Measurements from ENCODE around the gene NT5DC3. TPM values are rescaled to one million over a fixed set of nuclear protein-coding genes. Genes with fewer than 3 reads are reported as not detected.

NT5DC3 gene
- total RNA-seq, 4 donors from 2014 or later, result 4.7 to 32.2 (median 5.8) TPM

DNA sequence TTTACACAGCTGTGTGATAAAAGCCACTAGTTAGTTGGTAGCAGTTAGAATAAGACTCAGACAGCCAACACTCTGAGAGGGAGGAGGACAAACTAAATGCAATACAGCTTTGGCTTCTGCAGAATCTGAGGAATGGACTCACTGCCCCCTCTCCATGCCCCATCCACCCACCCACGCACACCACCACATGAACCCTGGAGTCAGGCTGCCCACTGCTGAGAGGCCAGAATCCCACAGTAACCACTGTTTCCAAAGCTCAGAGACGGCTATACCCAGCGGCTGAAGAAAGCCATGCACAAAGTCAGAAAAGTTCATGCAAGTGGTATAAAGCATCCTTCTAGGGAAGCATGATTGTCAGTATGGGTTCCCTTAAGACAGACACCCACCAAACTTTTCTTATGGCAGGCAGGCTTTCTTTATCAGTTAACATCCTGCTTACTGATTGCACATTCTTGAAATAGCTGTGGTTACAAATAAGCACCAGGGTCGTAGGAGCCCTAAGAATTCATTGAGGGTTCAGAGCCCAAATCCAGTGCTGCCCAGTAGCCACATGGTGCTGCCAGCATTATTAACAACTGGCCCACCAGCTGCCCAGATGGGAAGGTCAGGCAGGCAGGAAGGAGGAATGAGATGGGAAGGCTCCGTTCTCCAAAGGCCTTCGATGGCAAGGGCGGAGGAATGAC, 61.5 kb downstream of the NT5DC3 start:
- peaks cover 0 to 7% (median 0%) of the 10 kb centered on the region in 3 donors for H3K4me1 ChIP-seq
- H3K4me3 ChIP-seq, result no peak overlapping the region
- 81% methylated on average over 5 to 6 of the region's 7 CpGs for WGBS, 2 donors
- no peaks in the 10 kb centered on the region for H3K27me3 ChIP-seq
- DNase-seq, result no peak
- H3K27ac ChIP-seq, result no peak overlapping the region
- intact Hi-C loops (cut with DNase I), result no loop called here
- peaks cover 0 to 90% (median 0%) of the 10 kb centered on the region in 3 donors for H3K36me3 ChIP-seq
- H3K9me3 ChIP-seq, result no peaks in the 10 kb centered on the region
- TF ChIP-seq POLR2A (IDR thresholded peaks at IDR 0.05), result no peak
- TF ChIP-seq, protein P1, sequence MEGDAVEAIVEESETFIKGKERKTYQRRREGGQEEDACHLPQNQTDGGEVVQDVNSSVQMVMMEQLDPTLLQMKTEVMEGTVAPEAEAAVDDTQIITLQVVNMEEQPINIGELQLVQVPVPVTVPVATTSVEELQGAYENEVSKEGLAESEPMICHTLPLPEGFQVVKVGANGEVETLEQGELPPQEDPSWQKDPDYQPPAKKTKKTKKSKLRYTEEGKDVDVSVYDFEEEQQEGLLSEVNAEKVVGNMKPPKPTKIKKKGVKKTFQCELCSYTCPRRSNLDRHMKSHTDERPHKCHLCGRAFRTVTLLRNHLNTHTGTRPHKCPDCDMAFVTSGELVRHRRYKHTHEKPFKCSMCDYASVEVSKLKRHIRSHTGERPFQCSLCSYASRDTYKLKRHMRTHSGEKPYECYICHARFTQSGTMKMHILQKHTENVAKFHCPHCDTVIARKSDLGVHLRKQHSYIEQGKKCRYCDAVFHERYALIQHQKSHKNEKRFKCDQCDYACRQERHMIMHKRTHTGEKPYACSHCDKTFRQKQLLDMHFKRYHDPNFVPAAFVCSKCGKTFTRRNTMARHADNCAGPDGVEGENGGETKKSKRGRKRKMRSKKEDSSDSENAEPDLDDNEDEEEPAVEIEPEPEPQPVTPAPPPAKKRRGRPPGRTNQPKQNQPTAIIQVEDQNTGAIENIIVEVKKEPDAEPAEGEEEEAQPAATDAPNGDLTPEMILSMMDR (IDR thresholded peaks at IDR 0.05), result no peak

DNA sequence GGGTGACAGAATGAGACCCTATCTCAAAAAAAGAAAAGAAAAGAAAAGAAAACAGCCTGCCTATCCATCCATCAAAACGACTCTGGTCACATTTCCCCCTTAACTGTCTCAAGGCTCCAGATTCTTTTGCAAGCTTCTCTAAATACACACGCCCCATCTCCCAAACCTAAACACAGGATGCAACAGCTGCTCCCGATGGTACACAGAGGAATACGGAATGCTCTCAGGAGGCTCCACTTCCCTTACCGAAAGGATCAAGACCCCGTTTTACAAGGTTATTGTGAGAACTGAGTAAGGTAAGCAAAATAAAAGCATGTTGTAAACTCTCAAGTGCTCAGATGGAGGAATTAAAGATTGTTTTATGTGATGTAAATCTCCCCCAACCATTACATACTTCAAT, 62.3 kb downstream of the NT5DC3 start:
- Histone ChIP-seq H3K27me3 (no peaks in the 10 kb centered on the region), H3K9me3 (no peaks in the 10 kb centered on the region), H3K4me3 (no peak overlapping the region), H3K36me3 (peaks cover 0 to 82% (median 0%) of the 10 kb centered on the region in 3 donors), H3K27ac (no peak overlapping the region), H3K4me1 (peaks cover 0 to 4% (median 0%) of the 10 kb centered on the region in 3 donors)
- TF ChIP-seq POLR2A (IDR thresholded peaks at IDR 0.05), result no peak
- 72 to 74% methylated on average over 5 to 6 of the region's 6 CpGs for WGBS, 2 donors
- DNase-seq, result no peak
- intact Hi-C loops (cut with DNase I), result no loop called here

DNA sequence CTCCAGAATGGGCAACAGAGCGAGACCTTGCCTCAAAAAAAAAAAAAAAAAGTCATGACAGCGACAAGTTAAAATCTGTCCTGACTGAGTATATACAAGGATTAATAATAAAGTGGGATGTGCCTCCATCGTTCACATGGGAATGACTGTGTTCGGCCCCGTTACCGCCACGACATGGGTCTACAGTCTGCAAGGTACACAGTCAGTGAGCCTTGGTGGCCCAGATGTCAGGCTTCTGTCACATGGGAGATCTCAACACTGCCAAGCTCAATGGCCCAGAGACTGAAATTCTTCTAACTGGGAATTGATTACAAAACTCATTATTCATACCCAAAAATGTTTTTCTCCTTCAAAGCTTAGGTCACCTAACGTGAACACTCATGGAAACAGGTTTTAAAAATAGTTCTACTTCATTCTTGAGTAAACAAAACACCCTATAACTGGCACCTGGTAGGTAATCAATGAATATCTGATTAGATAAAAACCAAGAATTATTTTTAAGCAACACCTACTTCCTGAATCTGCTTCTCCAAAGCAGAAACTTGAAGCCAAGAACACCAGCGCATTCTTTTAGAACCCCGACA, 66.0 kb downstream of the NT5DC3 start:
- TF ChIP-seq, protein P1 (IDR thresholded peaks at IDR 0.05), result no peak
- no peak for TF ChIP-seq POLR2A (IDR thresholded peaks at IDR 0.05)
- DNase-seq, result no peak
- Histone ChIP-seq H3K4me3 (no peak overlapping the region), H3K36me3 (peaks cover 0 to 51% (median 0%) of the 10 kb centered on the region in 3 donors), H3K4me1 (peaks cover 0 to 18% (median 0%) of the 10 kb centered on the region in 3 donors), H3K9me3 (no peaks in the 10 kb centered on the region), H3K27ac (no peak overlapping the region), H3K27me3 (no peaks in the 10 kb centered on the region)
- intact Hi-C loops (cut with DNase I), result no loop called here
- WGBS, 2 donors, result 88 to 92% methylated on average over 10 of the region's 10 CpGs

DNA sequence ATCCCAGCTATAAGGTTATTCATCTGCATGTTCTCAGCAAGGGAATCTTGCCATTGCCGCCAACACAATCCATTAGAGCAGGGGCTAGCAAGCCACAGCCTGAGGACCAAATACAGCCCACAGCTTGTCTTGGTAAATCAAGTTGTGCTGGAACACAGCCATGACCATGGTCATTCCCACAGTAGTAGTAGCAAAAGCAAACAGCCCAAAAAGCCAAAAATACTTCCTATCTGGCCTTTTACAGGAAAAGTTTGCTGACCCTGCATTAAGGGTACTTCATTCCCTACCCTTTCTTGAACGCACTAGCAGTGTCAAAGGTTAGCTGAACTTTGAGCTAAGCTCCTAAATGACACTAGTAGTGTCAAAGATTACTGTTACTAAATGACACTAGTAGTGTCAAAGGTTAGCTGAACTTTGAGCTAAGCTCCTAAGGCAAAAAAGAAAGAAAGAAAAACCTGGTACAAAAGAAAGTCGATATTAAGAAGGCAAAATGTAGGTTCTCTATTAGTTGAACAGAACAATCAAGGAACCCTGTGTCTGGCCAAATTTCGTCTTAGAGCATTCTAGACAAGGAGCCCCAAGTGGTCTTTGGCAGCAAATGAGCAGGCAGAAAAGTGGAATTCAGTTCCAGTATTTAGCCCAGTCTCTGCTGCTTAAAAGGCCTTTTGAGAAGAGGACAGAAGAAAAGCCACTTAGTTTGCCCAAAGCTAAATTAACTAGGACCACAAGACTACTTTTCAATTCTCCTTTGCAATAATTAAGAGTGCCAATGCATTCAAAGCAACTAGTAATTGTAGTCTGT, 67.7 kb downstream of the NT5DC3 start:
- Histone ChIP-seq H3K27ac (no peak overlapping the region), H3K36me3 (peaks cover 0 to 33% (median 0%) of the 10 kb centered on the region in 3 donors), H3K4me1 (peaks cover 0 to 18% (median 0%) of the 10 kb centered on the region in 3 donors), H3K4me3 (no peak overlapping the region), H3K9me3 (no peaks in the 10 kb centered on the region), H3K27me3 (no peaks in the 10 kb centered on the region)
- intact Hi-C loops (cut with DNase I), result no loop called here
- TF ChIP-seq, protein P1 (IDR thresholded peaks at IDR 0.05), result no peak
- TF ChIP-seq POLR2A (IDR thresholded peaks at IDR 0.05), result no peak
- no peak for DNase-seq
- WGBS, 2 donors, result 69 to 79% methylated on average over 2 to 4 of the region's 4 CpGs

DNA sequence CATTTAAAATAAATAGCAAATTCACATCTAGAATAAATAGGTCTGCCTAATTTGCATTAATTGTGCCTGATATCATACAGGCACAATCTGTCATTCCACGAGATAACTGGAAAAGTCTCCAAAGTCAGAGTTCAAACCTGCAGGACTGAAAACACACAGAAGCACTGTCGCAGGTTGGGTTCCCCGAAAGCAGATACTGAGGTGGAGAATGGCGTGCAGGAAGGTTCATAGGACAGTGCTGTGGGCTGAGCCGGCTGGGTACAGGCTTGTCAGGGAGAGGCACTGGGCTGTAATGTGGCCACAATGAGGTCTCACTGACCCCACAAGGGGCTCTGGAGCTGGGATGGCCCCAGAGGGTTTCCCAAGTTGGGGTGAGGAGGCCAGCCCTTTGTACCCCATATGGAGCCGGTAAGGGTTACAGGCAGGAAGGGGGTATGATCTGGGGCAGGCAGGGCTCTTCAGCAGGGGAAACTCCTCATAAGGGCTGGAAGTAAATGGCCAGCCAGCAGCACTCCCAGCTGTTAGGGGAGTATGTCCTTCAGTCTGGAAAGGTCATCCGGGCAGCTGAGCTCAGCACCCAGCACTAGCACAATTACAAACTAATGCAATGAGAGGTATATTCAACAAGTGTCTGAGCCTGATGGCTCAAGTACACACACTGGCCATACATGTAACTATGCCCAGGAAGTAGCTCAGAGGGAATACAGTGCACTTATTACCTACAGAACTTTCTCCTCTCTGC, 68.5 kb downstream of the NT5DC3 start:
- peaks cover 0 to 18% (median 0%) of the 10 kb centered on the region in 3 donors for H3K4me1 ChIP-seq
- intact Hi-C loops (cut with DNase I), result no loop called here
- no peaks in the 10 kb centered on the region for H3K9me3 ChIP-seq
- no peak for DNase-seq
- 79 to 81% methylated on average over 5 to 6 of the region's 7 CpGs for WGBS, 2 donors
- no peak overlapping the region for H3K4me3 ChIP-seq
- H3K27me3 ChIP-seq, result no peaks in the 10 kb centered on the region
- H3K27ac ChIP-seq, result peak overlapping the region in 1 of 4 donors; percentile 7
- H3K36me3 ChIP-seq, result peaks cover 0 to 26% (median 0%) of the 10 kb centered on the region in 3 donors
- TF ChIP-seq, protein P1 (IDR thresholded peaks at IDR 0.05), result no peak
- TF ChIP-seq POLR2A (IDR thresholded peaks at IDR 0.05), result no peak
